ENCODE measurements around the gene XRN2.
"Not testable (repeated sequence)": the region's sequence is repeated elsewhere in the genome, so short reads cannot be mapped to it uniquely, and the experiment has no call there.

XRN2 gene

DNA sequence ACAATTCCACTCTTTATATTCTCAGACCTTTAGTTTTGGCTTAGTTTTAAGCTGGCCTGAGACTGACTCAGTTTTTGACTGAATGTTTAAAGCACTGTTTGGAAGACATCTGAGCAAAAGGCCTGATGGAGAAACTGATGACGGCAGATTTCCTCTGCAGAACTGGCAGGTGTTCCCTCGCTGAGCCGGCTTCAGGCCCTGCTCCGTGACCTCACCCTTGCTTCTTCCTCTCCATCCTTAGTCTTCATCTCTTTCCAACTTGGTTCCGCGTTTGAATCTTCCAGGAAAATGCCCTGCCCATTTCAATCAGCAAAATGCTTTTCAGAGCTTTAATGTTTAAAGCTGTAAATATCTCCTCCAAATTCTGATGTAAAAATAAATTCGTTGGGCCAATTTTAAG is 87.6 kb downstream of the XRN2 start:
- no peak for DNase-seq

DNA sequence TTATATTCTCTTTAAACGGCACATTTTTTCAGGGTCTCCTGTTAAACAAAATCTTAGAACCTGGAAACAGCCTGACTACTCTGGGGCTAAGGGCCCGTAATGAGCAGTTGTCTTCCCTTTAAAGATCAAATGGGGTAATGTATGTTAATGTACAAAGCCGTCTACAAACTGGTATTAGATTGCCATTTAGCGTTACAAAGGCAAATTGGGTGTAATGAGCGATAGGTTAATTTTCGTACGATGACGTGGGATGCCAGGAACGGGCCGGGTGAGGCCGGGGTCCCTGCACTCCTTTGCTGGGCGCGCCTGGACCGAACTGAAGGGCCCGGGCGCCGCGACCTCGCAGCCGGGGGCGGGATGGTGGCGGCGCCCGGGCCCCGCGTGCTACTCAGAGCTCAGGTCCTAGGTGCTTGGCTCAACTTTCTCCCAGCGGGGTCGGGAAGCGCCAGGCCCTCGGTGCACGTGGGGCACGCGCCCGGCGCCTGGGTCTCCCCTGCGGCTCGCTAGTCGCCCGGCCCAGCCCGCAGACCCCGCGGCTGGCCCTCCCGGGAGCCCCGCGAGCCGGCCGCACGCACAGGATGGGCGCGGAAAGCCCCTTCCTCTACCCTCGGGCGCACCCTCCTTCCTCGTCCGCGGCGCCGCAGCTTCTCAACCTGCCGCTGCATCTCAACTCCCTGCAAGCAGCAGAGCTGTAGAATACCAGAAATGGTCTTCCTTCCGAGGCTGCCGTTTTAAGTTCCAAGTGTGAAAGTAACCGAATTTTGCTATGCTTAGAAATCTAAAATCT is 88.2 kb downstream of the XRN2 start:
- no peak for DNase-seq

GRCh38 chr20:21391972-21392352 is 88.8 kb downstream of the XRN2 start:
- no peak for DNase-seq

DNA sequence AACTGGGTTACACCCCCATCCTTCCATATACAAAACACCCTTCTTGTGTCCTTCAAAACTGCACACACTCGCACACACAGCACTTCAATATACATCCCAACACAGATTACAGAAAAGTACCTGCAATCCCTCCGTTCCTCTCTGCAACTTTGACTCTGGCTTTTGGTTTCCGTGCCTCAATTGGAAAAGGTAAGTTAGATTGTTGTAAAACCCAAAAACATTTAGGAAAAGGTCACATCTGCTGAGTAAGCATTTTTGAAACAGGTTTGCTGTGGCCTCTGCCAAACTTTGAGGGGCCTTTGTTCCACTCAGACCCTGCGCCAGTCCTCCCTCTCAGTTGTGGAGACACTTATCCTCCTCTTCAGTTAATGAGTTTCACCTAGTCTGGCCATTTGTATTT is 90.0 kb downstream of the XRN2 start:
- no peak for DNase-seq

DNA sequence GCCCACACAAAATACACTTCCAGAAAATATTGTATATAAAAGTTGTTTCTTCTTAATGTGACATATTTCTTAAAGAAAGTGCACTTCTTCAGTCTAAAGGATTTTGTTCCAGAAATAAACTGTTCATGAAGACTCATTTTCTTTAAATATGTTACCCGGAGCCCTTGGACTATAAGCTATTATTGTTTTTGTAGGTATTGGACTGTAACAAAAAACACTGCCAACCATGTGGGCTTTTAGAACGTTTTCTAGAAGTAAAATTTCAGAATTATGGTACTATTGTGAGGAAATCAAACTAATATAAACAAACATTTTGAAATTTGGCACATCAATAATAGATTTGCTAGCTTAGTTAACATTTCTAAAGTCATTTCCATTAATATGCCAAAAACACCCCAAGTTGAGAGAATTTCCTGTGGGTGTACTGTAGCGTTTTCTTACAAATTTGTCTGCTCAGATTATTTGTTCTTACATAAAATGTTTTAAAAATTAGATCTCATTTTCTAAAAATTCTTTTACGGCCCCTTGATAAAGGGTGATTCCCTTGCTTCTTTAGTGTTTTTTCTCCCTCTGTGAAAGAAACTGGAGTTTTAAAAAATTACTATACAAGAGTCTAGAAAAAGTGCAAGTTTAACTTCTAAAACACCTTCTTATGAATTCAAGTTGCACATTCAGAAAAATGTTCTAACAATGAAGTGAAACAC is 90.8 kb downstream of the XRN2 start:
- no peak for DNase-seq

DNA sequence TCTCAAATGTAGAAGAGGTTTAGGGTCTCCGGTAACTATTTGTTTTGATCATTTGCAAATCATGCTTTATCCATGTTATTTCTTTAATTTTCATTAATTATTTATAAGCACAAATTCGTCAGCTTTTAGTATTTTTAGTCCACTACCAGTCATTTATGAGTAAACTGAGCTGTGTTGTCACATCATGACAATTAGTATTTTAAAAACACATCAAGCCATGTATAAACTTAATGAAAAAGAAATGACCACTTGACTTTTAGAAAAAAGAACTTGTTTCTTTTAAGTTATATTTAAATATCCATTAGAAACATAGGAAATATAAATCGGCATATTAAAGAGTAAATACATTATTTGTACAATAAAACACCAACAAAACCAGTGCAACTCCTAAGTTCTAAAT is 91.4 kb downstream of the XRN2 start:
- DNase-seq = no peak

DNA sequence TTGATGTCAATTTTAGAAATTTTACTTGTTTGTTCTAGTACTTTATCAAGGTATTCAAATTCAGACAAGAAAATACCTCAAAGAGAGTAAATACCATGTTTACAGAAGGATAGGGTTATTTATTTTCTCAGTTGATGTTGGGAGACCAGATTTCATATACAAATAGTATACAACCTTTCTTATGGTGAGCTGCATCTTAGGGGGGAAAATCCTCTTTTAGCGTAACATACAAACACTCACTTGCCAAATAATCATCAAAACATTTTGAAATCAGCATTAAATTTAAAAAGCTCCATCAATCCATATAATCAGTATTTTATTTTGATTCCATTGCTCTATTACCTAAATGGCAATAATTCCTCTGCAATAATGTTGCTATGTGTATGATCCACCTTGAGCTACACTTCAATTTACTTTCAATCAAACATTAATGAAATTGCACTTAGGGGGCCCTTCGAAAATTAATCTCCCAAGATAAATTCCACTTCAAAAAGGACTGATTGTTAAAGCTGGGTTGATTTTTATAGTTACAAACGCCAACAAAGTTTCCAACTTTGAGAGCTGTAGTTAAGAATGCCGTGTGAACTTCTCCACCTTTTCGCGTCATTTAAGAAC is 92.0 kb downstream of the XRN2 start:
- DNase-seq = no peak

DNA sequence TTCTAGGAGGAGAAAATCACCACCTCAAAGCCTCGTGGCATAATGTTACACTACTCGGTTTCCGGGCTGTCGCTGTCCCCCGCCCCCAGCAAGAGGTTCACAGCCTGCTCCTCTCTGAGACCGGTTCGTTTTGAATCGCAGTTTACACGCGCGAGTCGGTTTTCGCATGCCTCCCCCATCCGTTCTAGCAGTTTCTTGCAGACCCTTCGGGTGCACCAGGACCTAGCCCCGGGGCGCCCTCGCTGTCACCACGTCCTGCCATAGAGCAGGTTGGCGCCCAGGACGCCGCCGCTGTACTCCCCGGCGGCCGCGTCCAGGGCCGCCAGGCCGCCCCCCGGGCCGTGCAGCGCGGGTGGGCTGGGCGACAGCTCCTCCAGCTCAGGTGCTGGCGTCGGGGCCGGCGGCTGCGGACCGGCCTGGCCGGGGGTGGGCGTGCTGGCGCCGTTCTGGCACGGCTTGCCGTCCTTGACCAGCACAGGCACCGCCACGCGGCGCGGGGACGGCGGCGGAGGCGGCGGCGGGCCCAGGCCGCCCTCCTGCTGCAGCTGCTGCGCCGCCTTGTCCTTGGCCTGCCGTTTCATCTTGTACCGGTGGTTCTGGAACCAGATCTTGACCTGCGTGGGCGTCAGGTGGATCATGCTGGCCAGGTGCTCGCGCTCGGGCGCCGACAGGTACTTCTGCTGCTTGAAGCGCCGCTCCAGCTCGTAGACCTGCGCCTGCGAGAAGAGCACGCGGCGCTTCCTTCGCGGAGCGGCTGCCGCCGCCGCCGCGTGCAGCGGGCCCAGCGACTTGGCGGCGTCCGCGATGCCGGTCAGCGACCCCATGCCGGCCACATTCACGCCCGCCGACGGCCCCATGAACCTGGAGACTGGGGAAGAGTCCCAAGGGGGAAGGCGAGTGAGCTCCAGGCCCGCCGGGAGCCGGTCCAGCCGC is 92.8 kb downstream of the XRN2 start:
- no peak for DNase-seq

- DNase-seq = no peak
Observed at GRCh38 chr20:21396599-21397340, 93.6 kb downstream of the XRN2 start.

DNA sequence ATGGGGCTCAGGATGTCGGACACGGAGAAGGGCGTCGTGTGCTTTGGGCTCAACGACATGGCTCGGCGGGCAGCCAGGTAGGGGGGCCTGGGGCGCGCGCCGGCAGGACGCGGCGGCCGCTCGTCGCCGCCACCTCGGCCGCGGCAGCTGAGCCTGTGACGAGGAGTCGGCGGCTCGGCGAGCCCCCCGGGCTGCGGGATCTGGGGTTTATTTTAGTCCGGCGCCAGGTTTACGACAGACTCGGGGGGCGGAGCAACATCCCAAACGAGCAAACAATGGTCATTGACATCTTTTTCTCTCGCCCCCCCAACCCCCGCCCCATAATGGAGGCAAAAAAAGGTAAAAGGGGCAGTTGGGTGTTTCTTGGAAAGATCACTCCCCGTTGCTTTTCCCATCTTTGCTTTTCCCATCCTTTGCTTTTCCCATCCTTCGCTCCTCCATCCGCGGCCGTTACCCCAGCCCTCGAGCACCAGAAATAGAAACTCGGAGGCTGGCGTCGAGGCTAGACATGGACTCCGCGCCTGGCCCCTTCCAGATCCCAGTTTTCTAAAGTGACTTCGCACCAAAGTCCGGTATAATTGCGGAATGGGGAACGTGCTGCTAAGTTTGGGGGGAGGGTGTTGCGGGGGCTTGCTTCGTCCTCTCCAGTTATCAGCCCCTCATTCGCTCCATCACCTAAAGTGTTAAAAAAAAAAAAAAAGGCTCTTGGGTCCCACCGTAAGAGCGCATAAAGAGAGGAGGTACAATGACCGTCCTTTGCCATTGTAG is 94.4 kb downstream of the XRN2 start, which contains the start of gene NKX2-4:
TSS of gene NKX2-4 (minus strand) at position 186 of the 768 bp plus-strand sequence. CDS start at position 59, 127 bp downstream.
- DNase-seq = no peak

DNA sequence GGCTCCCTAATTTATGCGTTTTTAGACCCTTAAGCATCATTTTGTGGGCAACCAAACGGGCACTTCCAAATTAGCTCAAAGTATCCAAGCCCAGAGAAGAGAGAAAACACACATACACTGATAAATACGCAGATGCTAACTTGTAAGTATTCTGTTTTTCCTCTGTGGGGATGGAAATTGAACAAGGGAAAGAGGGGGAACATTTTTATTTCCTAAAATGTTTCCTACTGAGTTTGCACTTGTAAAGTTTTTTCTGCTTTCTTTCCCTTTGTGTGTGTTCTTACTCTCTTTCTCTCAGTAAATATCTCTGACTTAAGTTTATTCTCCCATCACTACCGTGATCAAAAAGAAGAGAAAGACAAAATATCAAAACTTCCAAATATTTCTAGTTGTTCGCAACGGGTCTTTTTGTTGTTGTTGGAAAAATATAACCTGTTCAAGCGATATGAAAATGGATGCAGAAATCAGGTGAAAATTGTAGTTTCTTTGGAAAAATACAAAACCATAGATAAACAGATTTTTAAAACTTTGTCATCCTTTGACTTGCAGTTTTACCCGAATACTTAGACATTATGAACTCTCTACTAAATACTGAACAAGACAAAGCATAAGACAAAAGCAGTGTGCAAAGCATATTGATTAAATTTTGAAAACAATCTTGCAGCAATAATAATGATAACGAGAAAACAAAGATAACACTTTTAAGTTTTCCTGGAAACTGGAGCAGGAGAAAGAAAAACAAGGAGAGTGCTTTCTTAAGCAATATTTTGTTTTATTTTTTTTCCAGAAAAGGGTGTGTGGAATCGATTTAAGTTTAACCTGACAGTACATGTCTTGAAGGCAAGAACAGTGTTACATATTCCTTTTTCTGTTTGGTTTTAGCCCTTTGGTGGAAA is 95.2 kb downstream of the XRN2 start:
- no peak for DNase-seq

DNA sequence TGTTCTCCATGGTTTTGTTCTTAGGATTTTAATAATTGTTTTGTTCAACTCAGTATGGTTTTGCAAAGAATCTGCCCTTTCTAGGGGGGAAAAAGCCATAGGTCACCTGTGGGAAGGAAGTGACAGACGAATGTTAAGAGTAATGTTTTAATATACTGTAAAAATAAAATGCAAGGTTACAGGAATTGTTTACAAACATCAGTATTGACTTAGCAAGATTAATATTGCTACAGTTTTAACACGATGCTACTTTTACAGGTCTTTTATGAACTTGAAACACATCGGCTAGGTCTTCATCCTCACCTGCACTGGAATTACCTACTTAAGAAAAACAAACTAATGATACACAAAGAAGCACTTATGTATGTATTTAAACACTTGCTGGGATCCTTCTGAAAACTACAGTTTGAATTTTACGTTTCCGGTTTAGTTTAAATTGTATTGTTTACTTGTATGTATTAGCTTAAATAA is 95.9 kb downstream of the XRN2 start:
- no peak for DNase-seq

- no peak for DNase-seq
Observed at GRCh38 chr20:21411725-21412124, 108.6 kb downstream of the XRN2 start.

DNA sequence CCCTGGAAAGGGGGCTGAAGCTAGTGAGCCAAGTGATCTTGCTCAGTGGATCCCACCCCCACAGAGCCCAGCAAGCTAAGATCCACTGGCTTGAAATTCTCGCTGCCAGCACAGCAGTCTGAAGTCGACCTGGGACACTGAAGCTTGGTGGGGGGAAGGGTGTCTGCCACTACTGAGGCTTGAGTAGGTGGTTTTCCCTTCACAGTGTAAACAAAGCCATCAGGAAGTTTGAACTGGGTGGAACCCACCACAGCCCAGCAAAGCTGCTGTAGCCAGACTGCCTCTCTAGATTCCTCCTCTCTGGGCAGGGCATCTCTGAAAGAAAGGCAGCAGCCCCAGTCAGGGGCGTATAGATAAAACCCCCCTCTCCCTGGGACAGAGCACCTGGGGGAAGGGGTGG is 110.9 kb downstream of the XRN2 start:
- not testable (repeated sequence) for DNase-seq

DNA sequence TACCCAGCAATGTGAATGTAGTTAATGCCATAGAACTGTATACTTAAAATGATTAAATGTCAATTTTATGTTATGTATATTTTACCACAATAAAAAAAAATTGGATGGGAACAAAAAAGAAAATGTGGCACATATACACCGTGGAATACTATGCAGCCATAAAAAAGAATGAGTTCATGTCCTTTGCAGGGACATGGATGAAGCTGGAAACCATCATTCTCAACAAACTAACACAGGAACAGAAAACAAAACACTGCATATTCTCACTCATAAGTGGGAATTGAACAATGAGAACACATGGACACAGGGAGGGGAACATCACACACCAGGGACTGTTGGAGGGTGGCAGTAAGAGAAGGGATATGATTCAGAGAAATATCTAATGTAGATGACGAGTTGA is 116.0 kb downstream of the XRN2 start:
- not testable (repeated sequence) for DNase-seq

- no peak for DNase-seq
Observed at GRCh38 chr20:21421601-21422236, 118.6 kb downstream of the XRN2 start.

GRCh38 chr20:21423712-21424111 is 120.6 kb downstream of the XRN2 start:
- not testable (repeated sequence) for DNase-seq

- no peak for DNase-seq
Observed at GRCh38 chr20:21424846-21425245, 121.7 kb downstream of the XRN2 start.

GRCh38 chr20:21430020-21430419 is 126.9 kb downstream of the XRN2 start:
- no peak for DNase-seq
